Kidney capillary endothelial cell (primary cell): ENCODE measurements around the gene CAGE1.

Experiments used
- DNase-seq: peaks from one replicate; pipeline ENCODE4 v3.0.0-alpha.2; 2018; ENCODE audit warnings: low spot score

Gene CAGE1

GRCh38 chr6:7309050-7309449 lies 80.5 kb downstream of the CAGE1 start:
- no peak for DNase-seq

- DNase-seq = no peak
Observed at GRCh38 chr6:7307533-7307932, 82.0 kb downstream of the CAGE1 start.

- no peak for DNase-seq
Observed at GRCh38 chr6:7304821-7305220, 84.7 kb downstream of the CAGE1 start.

GRCh38 chr6:7301702-7302101 lies 87.8 kb downstream of the CAGE1 start:
- DNase-seq = no peak

GRCh38 chr6:7300926-7301325 lies 88.6 kb downstream of the CAGE1 start:
- no peak for DNase-seq

GRCh38 chr6:7298113-7298512 lies 91.4 kb downstream of the CAGE1 start:
- no peak for DNase-seq

GRCh38 chr6:7296602-7297001 lies 92.9 kb downstream of the CAGE1 start:
- no peak for DNase-seq

- DNase-seq = no peak
Observed at GRCh38 chr6:7295916-7296315, 93.6 kb downstream of the CAGE1 start.

GRCh38 chr6:7292596-7293255 lies 96.8 kb downstream of the CAGE1 start:
- no peak for DNase-seq

GRCh38 chr6:7290079-7290478 lies 99.5 kb downstream of the CAGE1 start:
- DNase-seq = no peak

GRCh38 chr6:7285416-7285815 lies 104.1 kb downstream of the CAGE1 start:
- DNase-seq = no peak

GRCh38 chr6:7283676-7284075 lies 105.9 kb downstream of the CAGE1 start:
- DNase-seq = no peak

GRCh38 chr6:7282097-7282906 lies 107.2 kb downstream of the CAGE1 start:
- DNase-seq = no peak
